ENCODE measurements around the gene SUMF1.

Gene SUMF1

DNA sequence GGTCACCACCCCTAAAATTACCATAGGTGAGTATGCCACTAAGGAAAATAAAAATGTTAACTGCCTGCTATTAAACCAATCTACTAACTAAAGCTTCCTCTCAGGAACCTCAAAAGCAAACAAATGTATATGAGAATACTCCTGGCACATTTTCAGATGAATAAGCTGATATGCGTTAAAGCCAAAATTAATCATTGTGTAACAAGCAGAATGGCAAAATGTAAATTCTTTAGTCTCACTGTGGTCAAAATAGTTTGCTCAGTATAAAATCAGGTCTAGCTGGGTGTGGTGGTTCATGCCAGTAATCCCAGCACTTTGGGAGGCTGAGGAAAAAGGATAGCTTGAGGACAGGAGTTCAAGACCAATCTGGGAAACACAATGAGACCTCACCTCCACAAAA is 53.6 kb downstream of the SUMF1 start:
- DNase-seq (ENCODE audit: low read depth) = peak; percentile 56

DNA sequence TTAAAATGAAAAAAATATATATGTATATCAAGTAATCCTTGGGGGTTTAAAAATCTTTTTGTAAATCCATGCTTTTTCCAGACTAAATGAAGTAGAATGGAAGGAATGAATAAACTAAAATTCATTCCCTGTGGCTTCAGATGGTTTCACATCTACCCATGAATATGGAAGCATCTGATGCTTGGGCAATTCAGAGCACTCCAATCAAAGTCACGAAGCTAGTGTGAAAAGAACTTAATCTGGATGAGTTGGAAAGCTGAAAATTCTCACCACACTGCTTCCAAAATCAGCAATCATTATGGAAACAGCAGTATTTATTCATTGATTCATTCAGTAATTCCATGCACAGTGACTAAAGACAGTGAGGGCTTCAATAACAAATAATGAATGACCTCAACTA is 55.2 kb downstream of the SUMF1 start:
- DNase-seq (ENCODE audit: low read depth) = no peak

DNA sequence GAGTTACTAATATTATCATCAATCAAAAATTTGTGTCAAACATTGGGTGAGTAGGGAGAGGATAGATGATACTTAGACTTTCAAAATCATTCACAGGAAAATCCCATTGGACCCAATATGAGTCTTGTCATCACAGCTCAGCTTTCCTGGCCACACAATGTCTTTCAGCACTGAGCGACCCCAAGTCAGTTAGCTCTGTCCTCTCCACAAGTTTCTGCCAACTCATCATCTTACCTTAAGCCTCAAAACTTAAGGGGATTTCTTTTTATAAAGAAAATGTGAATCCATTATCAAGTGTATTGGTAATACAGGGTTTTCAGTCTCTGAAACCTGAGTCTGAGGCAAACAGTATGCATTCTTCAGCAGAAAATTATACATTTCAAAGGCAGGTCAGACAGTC is 55.8 kb downstream of the SUMF1 start:
- DNase-seq (ENCODE audit: low read depth) = no peak

DNA sequence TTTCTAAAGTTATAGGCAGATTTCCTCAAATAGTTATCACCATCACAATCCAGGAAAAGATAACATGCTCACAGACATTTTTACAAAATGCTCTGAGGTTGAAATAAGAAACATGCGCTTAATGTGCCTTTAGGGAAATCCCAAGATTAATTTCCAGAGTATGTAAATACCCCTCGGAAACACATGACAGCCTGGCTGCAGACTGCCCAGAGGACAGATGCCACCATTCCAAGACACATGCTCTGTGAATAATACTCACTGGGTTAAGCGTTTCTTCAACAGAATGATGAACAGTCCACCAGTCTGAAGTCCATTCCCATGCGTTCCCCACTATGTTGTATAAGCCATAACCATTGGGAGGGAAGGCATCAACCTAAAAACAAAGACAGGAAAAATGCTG is 56.5 kb downstream of the SUMF1 start:
- DNase-seq (ENCODE audit: low read depth) = no peak

DNA sequence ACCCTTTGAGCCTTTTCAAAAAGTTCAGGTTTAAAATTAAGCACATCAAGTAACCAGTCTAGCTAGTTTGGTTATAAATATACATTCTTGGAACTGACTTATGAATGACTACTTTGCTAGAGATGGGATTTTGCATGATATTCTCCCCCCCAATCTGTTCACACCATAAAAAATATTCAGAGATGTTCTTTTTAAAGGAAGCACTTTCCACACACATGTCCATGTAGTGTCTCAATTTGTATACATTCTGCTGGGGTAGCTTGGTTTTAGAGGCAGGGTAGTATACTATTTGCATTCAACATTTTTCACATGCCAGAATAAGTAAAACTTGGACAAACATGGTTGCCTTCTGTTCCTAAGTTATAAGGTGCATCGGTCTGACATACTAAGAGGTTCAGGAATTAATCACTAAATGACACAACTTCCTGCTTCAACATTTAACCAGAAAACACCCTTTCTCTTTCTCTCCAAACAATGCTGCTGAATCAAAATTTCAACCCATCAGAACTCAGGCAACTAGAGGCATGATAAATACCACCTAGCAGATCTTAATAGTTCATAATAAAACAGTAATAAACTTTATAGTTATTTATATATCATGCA is 57.0 kb downstream of the SUMF1 start:
- DNase-seq (ENCODE audit: low read depth) = no peak

DNA sequence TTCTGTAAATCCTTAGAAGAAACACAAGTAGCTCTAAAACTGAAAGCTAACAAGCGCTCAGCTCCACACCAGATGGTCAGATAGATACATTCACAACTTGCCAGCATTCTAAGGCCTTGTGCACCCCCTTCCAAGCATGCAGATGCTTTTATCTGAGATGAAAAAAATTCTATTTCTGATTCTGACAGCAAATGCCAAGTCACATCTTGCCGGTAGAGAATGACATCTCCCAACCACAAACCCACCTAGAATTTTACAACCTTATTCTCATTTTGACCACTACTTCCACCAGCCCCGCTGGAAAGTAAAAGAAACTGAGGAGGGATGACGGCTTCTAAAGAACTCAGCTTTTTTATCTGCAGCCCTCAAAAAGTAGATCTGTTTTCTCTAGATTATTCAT is 57.7 kb downstream of the SUMF1 start:
- DNase-seq (ENCODE audit: low read depth) = no peak

DNA sequence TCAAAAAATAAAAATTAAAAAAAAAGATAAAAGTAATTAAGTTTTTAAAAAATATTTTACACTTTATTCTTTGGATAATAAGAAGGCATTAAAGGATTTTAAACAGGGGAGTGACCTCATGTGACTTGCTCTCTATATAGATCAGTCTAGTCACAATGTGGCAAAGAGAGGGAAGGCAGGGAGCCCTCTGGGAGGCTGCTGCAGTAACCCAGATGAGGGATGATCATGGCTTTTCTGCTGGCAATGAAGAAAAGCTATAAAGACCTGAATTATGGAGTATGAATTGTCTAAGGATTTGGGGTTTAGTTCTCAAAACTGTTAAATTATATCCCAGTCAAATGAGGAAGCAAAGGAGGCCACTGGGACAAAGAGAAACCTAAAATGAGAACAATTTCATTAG is 58.1 kb downstream of the SUMF1 start:
- DNase-seq (ENCODE audit: low read depth) = no peak

DNA sequence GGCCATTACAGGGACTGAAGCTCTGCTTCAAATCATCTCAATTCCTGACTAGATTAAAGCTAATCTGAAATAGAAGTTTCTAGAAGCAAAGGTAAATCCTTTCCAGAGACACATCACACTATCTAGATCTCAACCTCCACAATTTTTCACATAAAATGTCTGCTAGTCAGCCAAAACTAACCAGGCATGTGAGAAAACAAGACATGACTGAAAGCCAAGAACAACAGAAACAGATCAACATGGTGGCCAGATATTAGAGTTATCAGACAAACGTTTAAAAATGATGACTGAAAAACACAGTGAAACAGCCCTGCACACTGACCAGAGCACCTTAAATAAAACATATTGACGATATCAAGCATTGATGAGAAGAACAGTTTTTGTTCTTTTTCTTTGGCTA is 59.1 kb downstream of the SUMF1 start:
- no peak for DNase-seq (ENCODE audit: low read depth)

DNA sequence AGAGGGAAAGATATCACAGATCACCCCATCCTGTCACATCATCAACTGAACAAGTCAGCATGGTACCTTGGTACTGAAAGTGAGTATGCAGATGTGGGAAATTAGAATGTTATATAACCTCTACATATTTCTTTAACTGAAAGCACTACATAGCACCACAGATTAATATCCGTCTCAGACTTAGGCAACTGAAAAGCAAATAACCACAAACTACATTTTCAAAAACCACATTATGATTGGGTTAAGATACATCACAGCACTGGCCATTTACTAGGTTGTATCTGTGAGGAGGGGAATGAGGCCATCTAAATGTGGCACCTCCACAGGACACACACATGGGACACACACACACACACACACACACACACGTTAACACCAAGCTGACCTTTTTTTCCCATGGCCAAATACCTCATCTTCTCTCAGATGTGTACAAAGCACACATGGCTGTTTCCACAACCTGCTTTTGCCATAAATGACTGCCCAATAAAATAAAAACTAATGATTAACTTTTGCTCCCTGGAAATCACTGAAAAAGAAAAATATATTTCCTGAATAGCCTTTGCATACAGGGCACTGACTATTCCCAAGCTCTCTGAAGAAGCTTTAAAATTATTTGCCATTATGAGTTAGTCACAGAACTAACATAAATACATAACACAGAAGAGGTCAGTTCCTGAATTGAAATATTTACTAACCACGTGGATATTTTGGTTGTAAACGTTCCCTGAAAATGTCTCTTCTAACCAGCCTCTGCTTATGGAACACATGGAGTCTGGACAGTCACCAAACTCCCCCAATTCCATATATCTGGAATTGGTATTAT is 60.1 kb downstream of the SUMF1 start:
- DNase-seq (ENCODE audit: low read depth) = no peak

DNA sequence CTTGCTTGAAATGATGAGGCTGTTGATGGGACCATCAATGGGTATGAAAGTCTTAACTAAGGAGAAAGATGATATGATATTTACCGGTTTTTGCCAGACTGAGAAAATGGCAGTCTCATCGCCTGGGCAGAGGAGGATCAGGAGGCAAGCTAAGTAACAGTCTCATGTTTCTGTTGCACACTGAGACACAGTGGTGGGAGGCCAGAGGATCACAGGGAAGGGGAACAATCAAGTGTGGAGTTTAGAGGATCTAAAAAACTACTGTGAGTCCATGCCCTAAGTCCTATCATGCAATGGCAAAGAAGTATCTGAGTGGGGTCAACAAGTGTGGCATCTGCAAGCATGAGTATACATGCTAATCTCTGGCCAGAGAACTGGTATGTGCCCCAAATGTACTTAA is 62.2 kb downstream of the SUMF1 start:
- no peak for DNase-seq (ENCODE audit: low read depth)

DNA sequence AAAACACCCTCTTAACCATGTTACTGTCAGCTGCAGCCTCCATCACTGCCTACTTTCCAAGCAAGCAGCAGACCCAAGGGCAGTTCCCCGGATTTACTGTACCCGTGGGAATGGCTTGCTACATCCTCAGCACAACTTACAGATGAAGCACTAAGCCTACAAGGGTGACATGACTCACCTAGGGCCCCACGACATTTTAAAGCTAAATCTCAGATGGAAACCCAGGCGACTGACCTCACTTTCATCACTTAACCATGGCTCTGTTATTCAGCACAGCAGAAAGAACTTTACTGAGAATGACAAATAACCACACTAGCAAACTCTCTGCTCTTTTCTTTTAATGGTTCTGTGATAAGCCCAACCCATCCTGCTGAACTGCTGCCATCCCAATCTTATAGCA is 65.6 kb downstream of the SUMF1 start:
- DNase-seq (ENCODE audit: low read depth) = no peak

DNA sequence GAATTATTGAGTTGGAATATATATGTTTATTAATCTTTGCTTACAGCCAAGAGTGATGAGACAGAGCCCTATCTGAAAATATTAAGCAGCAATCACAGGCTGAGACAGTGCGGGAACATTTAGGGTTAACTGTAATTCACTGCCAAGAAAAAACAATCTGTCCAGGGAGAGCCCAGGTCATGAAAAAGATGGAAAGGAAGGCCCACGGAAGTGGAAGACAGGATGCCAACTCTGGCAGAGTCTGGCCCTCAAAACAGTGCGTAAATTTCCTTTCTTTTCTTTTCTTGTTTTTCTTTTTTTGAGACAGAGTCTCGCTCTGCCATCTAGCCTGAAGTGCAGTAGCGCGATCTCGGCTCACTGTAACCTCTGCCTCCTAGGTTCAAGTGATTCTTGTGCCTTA is 67.6 kb downstream of the SUMF1 start:
- DNase-seq (ENCODE audit: low read depth) = no peak

DNA sequence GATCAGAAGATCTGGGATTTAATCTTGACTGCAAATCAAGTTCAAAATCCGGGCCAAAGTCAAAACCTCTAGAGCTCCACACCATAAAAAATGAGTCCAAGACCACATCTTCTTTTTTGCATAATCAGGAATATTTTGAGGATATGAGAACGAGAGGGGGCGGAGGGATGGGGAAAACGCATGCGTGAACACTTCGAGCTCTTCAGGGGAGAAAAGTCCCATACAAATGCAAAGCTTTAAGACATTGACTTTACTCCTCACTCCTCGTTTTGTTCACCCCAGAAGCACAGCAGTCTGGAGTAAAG is 68.2 kb downstream of the SUMF1 start:
- DNase-seq (ENCODE audit: low read depth) = no peak

DNA sequence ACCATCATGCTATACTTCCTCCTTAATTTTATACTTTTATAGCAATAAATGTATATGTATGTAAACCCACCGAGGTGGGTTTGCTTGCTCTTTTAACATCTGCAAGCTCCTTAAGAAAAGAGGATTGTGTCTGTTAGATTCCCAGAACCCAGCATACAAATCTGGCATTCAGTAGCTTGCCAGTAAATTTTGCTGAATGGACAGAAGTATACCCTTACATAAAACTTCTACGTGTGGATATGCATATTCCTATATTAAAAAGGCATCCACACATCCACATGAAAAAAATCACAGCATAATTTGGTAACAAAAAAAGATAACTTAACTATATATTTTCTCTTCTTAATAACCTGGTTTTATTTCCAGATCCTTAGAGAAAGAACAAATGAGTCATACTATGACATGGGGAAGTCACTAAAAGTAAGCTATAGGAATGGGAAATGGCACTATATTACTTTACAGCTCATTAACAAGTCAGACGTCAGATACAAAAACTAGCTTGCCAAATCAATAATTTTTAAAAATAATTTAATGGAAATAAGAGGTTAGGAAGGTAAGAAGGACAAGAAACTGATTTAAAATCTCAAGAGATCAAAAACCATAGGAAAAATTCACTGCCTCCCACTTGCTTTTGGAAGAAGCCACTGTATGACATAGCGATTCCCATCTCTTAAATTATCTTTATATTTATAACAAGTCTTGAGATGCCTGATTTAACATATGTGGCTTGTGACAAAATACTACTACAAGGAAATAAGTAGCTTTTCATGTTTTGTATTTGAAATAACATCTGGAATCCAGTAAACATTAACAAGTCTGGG is 68.7 kb downstream of the SUMF1 start:
- no peak for DNase-seq (ENCODE audit: low read depth)

DNA sequence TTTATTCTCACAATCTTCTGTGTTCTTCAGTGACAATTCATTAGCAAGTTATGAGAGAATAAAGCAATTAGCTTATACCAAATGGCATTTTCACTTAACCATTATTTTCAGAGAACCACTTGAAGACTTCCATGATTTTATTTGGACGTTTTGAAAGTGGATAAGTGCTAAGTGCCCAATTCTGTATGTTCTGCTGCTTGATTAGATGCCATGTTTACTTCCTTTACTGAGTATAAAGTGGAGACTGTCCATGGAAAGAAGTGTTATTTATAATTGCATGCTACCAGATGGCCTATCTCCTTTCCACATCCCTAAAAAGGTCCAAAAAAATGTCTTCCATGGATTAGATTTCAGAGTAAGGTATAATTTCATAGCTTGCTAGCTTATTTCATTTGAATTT is 69.6 kb downstream of the SUMF1 start:
- DNase-seq (ENCODE audit: low read depth) = no peak

DNA sequence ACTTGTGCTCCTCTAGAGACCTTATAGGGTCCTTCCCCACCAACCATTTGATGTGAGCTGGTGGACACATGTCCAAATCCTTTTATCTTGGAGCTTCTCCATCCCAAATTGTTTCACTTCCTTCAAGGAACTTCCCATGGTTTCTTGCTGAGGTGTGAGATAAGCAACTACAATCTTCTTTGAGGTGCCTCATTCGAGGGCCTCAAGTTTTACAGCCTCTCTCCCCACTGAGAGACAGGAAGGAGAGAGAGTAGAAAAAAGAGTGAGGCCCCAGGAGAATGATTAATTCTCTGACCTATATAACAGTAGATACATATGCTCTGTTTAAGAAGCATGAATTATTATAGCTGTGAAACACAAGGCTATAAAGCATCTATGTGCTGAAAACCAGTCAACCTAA is 70.5 kb downstream of the SUMF1 start:
- DNase-seq (ENCODE audit: low read depth) = no peak

DNA sequence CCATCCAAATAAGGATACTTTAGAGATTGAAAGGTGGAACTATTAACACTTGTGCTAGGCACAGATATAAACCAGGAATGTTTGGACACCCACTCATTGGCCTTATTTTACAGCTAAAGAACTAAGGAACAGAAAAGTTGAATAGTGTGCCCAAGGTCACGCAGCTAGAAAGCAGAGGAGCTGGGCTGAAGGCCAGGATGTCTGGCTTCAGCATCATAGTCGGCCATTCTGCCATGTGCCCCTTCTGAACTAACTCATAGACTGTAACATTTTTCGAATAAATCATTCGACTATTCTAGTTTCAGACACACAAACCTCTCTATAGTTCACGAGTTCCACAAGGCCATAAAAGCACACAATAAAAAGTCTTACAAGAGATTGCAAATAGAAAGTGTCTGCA is 71.1 kb downstream of the SUMF1 start:
- DNase-seq (ENCODE audit: low read depth) = no peak

DNA sequence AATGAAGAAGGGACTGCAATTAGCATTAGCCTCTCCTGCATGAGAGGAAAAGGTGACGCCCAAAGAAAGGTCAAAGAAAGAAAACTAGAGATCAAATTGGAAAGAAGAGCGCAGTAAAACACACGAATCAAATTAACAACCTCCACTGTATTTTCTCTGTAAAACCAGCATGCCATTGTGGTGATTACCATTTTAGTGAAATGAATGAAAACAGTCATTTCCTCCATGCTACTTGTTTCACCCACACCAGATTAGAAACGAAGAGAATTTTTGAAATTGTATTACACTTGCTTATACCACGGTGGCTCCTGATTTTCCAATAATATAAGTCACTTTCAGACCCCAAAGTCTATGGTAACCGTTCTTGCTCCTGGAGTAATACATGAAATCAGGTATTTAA is 71.6 kb downstream of the SUMF1 start:
- no peak for DNase-seq (ENCODE audit: low read depth)

DNA sequence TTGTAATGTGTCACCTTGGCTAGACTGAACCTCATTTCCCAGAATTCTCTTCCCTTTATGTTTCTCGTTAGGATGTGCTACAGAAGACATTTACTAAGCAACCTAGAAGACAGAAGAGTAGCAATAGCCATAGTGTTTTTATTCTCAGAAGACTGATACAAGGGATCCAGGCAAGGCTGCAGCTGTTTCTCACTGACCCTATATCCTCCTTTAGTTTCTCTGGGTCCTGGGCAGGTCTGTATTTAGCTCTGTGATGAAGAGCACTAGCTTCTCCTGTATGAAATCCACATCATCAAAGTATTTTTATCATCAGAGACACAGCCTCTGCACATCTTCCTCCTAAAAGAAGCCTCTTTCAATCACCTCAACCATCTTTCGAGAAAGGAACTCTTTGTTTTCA is 72.5 kb downstream of the SUMF1 start:
- no peak for DNase-seq (ENCODE audit: low read depth)

DNA sequence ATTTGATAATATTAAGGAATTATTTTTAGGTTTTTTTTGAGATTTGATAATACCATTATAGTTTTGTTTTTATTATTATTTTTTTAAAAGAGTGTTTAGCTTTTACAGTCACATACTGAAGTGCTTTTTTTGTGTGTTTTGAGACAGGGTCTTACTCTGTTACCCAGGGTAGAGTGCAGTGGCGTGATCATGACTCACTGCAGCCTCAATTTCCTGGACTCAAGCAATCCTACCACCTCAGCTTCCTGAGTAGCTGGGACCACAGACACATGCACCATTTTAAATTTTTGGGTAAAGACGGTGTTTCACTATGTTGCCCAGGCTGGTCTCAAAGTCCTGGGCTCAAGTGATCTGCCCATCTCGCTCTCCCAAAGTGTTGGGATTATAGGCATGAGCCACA is 73.0 kb downstream of the SUMF1 start:
- no peak for DNase-seq (ENCODE audit: low read depth)

DNA sequence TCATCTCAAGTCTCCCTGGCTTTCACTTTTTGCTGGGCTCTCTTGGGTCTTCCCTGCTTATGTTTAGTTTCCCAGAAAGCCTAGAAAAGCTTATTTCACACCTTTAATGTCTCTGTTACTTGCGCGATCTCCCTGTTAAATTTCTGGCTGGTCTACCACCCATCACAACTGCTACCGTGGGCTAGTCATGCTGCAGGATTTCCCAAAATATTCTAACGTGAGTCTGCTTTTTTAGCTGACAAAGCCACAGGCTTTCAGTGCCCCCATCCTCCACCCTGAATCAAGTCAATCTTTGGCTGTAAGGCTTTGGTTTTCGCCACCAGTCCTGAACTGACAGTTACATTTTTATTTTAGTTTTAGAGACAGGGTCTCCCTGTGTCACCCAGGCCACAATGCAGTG is 74.1 kb downstream of the SUMF1 start:
- DNase-seq (ENCODE audit: low read depth) = no peak

DNA sequence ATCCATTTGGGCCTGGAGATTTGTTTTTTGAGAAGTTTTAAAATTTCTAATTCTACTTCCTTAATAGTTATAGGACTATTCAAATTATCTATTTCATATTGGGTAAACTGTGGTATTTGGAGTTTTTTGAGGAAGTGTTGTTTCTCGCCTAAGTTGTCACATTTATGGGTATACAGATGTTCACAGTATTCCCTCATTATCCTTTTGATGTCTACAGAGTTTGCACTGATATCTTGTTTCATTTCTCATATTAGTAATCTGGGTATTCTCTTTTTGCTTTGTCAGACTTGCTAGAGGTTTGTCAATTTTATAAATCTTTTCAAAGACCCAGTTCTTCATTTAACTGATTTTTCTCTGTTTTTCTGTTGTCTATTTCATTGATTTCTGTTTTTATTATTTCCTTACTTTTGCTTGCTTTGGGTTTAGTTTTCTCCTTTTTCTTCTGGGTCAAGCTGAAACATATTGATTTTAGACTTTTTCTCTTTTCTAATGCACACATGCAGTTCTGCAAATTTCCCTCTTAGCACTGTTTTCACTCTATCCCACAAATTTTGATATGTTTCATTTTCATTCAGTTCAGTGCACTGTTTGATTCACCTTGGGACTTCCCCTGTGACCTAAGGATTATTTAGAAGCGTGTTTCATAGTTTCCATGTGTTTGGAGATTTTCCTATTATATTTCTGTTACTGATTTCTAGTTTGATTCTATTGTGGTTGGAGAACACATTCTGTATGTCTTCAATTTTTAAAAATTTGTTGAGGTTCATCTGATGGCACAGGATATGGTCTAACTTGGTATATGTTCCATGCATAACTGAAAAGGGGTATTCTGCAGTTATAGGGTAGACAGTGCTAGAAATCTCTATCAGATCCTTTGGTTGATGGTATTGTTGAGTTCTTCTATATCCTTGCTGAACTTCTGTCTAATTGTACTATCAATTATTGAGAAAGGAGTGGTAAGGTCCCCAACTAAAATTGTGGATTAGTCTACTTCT is 79.6 kb downstream of the SUMF1 start:
- DNase-seq (ENCODE audit: low read depth) = no peak

Measured in HS-5 (cell line).